ENCODE measurements around the gene RASA1. TPM values are rescaled to one million over a fixed set of nuclear protein-coding genes. Genes with fewer than 3 reads are reported as not detected.
A peak's percentile ranks its signal among the peaks of the same experiment; 100 is the strongest.
"Not testable (repeated sequence)": the region's sequence is repeated elsewhere in the genome, so short reads cannot be mapped to it uniquely, and the experiment has no call there.

RASA1 gene
- total RNA-seq (2014; rRNA removed; shearing (Covaris generic)), result 26.4 and 27.7 TPM in 2 replicates

DNA sequence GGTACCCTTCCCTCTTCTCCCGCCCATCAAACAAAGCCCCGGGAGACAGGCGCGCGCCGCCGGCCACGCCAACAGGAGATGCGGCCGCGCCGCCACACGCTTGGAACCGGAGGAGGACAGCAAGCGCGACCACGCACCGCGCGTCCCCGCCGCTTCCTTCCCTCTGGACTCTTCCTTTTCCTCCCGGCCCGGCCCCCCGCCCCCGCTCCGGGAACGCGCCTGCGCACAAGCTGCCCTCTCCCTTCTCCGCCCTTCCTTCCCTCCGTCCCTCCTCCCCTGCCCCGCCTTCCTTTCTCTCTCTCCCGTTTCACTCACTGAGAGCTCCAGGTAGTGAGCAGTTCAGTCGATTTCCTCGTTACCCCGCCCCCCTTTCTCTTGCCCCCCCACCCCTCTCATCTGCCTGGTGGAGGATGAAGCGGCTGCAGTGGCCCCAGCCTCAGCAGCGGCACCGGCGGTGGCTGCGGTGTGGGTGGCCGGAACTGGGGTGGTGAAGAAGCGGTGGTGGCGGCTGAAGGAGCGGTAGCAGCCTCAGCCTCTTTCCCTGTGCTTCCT lies at the start of gene RASA1:
Gene RASA1 (plus strand): TSS at position 310 of the 552 bp plus-strand sequence. CDS start 569 bp downstream, outside the sequence.
- DNase-seq (ENCODE audit: low spot score), result peak; percentile 96

DNA sequence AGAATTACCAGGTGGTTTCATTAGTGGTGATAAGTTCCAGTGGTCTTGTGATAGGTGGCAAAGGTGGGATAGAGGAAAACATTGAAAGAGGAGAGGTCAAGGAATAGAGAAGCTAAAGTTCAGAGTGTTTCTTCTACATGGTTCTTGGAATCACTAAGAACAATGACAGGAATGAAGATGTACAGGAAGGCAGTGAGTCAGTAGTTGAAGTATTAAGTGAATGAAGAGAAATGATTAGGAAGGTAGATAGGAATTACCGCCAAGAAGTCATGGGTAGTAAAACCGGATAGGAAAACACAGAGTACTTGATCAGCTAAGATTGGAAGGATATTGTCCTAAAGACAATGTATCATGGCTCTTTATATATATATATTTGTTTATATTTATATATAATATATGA lies 37.9 kb upstream of the RASA1 start:
- DNase-seq (ENCODE audit: low spot score), result no peak

DNA sequence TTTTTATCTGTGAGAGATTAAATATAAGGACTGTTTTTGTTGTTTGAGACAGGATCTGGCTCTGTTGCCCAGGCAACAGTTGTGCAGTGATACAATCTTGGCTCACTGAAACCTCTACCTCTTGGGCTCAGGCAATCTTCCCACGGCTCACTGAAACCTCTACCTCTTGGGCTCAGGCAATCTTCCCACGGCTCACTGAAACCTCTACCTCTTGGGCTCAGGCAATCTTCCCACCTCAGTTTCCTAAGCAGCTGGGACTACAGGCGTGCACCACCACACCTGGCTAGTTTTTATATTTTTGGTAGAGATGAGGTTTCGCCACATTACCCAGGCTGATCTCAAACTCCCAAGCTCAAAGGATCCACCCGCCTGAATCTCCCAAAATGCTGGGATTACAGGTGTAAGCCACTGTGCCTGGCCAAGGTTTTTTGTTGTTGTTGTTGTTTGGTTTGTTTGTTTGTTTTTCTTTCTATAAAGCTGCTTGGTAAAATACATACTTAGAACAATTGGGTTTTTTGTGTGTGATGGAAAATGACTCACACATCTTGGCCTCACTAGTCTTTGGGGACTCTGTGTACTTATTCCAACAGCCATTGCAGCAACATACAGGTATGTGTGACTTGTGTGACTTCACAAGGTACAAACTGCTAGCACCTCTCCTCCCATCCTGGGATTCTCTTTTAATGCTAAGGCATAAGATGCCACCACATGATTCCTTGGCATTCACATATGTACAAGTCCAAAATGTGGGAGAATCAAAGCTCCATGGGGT lies 36.5 kb upstream of the RASA1 start:
- no peak for DNase-seq (ENCODE audit: low spot score)

DNA sequence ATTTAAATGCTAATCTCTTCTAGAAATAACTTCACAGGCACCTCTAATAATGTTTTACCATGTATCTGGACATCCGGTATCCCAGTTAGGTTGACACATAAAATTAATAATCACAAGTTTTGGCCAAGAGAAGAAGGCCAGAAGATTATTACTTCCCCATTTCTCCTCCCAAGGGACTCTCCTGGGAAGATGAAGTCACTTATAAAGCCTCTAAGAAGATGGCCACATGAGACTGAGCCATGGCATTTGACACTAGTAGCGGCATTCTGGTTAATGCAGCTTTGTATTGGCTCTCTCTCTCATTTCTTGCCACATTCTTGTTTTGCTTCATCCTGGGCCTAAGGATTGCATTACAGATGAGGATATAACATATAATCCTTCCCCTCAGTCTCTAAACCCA lies 34.5 kb upstream of the RASA1 start:
- no peak for DNase-seq (ENCODE audit: low spot score)

DNA sequence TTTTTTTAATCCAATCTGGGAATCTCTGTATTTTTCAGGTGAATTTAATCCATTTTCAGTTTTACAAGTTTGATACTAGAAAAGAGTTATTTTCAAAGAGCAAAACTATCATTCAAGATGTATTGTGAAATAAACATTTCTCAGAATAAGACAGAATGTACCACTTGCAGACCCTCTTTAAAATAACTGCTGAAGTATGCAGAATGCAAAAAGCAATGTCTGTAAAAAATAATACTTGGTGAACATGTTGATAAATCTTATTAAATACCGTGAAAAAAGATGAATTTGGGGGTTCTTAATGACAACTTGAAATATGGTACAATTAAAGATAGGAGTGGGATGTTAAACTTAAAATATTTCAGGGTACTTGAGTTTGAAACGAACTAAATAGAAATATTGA lies 26.1 kb upstream of the RASA1 start:
- DNase-seq (ENCODE audit: low spot score), result no peak

DNA sequence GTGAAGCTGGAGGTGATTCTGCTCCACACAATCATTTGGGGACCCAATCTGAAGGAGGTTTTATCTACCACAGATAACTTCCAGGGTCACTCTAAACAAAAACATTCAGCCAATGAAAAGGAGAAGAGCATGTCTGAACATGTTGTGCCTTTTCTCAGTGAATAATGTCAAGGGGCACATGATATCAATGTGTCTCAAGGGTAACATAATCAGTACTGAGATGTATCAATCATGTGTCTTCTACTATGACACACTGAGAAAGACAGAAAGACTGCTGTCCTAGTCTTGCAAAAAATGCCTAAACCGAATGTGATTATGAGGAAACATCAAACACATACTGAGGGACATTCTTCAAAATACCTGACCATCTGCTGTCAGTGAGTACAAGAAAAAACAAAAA lies 25.4 kb upstream of the RASA1 start:
- no peak for DNase-seq (ENCODE audit: low spot score)

DNA sequence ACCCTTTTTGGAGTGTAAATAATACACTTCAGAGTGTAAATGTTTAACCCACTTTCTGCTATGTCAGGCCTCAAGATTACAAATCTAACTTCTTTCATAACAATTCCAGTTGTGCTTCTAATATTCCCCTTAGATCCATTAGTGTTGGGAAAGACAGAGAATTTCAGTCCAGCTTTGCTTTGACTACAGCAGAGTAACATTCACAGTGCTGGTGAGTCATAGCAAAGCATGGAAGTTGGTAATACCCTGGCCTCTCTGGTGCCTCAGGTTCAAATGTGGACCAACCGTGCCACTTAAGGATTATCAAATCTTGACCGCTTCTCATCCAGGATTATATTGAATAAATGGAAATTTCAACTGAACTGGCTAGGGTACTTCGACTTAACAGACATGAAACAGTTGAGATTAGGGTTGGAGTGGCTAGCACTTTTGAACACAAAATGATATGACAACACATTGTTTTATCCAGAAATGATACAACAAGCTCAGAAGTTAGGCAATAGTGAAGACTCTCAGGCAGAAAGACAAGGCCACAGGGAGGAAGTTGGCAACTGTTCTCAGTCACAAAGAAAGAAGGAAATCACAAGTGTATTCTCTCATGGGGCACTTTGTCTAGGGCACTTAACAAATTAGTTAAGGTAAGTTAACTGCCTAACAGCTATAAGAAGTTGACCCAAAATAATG lies 24.4 kb upstream of the RASA1 start:
- peak; percentile 31 for DNase-seq (ENCODE audit: low spot score)

DNA sequence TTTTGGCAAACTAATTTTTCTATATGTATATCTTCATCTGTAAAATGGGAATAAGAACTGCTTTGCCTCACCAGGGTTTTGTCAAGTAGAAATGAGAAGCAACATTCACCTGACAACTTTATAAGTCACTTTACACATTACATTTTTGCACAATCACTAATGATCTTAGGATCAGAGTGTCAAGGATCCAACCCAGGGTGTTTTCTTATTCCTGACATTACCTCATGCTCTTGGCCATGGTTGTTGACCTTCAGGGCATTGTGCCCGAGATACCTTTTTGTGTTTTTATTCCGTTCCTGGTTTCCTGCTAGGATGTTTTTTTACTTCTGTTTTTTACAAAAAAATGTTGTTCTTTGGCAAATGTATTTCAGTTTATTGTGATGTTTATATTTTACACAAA lies 22.2 kb upstream of the RASA1 start:
- DNase-seq (ENCODE audit: low spot score), result no peak

DNA sequence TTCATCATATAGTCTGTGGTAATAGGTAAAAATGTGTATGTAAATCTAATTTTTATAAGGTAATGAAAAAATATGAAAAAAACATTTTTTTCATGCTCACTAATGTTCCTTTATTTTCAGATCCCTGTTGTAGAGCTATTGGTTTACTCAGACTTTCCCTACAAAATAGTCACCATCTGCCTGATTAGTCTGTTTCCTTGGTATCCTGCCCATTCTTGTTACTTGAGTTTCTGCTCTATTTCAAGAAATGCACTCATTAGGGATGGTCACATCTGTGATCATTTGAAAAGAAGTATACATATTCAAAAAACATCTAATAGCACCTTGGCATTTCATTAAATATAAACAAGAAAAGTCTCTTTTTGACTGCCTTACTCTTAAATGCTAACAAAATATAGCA lies 21.6 kb upstream of the RASA1 start:
- DNase-seq (ENCODE audit: low spot score), result no peak

DNA sequence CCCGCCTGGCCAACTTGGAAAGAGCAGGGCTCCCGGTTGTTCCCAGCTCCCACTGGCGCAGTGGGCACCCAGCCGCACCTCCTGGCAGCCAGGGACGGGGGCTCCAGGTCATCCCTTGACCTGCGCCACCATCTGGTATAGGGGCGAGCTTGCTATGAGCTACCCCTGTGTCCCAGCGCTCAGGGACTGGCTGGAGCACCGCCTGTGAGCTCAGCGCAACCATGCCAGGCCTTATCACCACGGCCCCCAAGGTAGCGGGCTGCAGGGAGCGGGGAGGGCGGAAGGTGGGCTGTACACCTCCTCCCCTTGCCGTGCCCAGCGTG lies 15.4 kb upstream of the RASA1 start:
- no peak for DNase-seq (ENCODE audit: low spot score)

DNA sequence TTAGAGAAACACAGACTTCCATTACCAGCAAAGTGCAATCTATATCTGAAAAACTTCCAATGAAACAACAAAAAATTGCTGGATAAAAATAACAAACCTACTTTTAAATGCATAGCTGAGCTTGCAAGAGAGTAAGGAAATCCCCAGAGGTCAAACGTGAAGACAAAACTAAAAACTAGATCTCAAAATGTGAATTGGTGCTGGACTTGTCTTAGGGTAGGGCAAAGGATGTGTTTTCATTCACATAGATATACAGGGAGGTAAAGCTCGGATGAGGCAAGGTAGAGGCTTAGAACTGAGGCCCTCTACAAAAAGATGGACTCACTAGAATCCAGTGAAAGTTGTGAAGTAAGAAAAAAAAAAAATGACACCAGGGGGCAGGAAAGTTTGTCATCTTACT lies 13.6 kb upstream of the RASA1 start:
- DNase-seq (ENCODE audit: low spot score), result no peak

DNA sequence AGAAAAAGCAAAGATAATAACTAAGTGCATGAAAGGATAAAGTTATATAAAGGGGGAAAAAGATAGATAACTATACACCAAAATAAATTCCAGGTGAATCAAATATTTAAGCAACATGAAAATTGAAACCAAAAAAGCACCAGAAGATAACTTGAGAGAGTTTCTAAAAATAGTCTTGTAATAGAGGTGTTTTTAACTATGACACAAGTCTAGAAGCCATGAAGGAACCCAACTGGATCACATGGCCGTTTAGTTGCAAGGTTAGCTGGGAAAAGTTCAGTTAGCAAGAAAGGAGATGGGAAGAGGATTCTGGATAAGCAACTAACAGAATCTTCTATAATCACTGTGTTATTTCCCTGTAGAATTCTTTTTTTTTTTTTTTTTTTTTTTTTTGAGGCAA lies 9.2 kb upstream of the RASA1 start:
- DNase-seq (ENCODE audit: low spot score), result no peak

DNA sequence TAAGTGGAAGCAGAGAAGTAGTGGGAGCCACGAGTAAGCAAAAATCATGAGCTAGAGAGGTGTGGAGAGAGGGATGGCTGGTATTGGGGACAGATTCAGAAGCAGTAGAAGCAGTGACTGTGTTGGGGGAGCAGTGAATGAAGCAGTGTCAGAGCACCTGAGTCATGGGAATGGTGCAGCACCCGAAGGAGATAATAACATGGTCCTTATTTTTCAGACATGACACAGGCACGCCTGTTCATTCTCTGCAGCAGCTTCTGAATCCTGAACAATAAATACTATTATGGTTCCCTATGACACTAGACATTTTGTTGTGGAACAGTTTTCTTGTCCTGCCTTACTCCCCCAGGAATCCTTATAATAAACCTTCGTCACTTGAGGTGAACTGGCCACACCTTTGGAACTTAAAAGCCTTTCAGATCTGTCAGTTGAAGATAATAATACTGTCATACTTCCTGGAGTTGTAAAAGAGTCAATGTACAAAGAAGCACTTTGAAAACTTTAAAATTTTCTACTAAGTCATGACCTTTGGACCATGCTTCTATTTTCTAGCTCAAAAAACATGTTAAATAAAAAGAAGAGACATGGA lies 7.0 kb upstream of the RASA1 start:
- no peak for DNase-seq (ENCODE audit: low spot score)

DNA sequence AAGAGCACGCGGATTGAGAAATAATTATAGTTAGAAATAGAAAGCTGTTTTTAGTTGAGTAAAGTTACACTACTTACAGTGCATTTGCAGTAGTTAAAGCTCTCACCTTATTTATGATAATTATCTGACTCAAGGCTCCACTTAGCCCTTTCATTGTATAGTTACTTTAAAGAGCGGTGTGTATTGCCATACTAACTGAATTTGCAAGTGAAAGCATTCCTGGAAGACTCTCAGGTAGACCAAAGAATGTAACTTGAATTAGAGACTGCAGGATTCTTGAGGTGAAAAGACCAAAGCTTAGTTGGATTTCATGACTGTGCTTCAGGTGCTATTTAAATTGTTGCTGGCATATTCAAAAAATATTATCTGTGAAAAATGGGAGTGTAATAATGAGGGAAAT lies 4.2 kb upstream of the RASA1 start:
- no peak for DNase-seq (ENCODE audit: low spot score)

DNA sequence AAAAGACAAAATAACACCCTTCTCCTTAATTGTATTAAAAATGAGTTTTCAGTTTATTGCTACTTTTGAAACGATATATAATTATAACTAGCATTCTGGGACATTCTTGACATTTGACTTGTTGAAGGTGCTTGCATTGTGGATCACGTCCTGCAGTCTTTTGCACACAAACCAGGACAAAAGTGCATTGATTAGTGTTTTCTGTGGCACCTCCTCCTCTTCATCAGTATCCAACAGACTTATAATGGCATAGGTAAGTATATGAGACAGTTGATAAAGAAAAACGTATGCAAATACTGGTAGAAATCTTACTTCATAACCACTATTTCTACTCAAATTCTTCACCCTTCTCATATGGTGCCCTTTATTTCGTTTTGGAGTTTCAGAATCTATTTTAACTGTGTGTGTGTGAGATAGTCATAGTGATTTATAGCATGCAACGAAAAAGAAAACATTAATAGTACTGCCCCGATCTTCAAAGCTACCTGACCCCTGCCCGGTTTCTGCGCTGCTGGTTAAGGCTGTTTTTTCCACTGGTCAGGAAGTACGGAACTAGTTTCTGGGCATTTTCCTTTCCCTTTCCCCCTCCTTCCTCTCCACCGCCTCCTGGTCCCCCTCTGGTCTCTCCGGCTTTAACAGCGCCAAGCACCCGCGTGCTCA lies 639 bp upstream of the RASA1 start:
- DNase-seq (ENCODE audit: low spot score), result no peak

DNA sequence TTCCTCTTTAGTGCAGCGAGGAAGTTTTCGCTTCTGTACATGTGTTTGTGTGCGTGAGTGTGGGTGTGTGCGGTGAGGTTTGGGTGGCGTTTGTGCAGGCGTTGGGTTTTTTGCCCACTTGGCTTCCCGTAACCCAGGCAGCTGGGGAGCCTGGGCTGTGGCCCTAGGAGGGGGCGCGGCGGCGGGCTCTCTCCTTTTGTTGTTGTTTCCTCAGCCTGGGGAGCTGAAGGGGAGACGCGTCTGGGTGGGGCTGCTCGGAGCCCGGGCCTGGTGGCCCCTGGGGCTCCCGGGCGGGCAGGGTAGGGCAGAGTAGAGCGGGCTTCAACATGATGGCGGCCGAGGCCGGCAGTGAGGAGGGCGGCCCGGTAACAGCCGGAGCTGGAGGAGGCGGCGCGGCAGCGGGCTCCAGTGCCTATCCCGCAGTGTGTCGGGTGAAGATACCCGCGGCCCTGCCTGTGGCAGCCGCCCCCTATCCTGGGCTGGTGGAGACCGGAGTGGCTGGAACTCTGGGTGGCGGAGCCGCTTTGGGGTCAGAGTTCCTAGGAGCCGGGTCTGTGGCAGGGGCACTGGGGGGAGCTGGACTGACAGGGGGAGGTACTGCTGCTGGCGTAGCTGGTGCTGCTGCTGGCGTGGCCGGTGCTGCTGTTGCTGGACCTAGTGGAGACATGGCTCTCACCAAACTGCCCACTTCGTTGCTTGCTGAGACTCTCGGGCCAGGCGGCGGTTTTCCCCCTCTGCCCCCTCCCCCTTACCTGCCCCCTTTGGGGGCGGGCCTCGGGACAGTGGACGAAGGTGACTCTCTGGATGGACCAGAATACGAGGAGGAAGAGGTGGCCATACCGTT lies 665 bp downstream of the RASA1 start:
- peak; percentile 74 for DNase-seq (ENCODE audit: low spot score)

DNA sequence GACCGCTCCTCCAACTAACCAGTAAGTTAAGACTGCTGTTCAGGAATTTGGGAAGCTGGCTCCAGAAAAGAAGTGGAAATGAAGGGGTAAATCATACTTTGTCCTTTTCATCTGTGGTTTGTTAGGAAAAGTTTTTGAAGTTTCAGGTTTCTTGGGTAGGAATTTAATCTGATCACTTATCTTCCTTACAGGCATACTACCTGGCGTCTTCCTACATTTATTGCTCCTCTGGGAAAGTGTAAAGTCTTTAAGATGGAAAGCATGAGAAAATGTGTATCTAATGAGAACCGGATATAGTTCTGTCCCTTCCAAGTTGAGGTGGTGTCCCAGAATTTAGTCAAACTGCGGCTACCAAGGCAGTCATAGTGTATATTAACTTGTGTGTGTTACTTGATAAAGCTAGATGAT lies 1.3 kb downstream of the RASA1 start:
- no peak for DNase-seq (ENCODE audit: low spot score)

DNA sequence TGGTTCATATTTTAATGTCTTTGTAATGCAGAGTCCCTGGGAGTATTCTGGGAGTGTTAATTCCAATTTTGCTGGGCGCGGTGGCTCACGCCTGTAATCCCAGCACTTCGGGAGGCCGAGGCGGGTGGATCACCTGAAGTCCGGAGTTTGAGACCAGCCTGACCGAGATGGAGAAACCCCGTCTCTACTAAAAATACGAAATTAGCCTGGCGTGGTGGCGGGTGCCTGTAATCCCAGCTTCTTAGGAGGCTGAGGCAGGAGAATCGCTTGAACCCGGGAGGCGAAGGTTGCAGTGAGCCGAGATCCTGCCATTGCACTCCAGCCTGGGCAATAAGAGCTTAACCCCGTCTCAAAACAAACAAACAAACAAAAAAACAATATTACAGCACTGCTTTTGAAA lies 3.2 kb downstream of the RASA1 start:
- not testable (repeated sequence) for DNase-seq (ENCODE audit: low spot score)

DNA sequence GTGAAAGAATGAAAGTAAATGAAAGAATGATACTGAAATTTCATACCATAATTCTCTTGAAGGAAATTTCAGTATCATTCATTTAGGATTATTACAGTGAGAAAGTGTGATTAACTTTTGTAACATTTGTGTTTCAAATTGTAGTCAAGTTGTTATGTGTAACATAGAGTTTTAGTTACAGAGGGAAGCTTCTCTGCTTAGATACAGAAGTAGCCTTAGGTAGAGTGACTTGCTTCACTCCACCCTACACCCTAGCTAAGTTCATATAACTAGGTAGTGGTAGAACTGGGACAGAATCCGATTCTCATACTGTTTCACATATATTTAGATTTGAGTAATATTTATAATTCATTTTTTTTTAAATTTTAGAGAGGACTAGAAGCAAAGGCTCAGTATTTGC lies 9.0 kb downstream of the RASA1 start:
- DNase-seq (ENCODE audit: low spot score), result no peak

DNA sequence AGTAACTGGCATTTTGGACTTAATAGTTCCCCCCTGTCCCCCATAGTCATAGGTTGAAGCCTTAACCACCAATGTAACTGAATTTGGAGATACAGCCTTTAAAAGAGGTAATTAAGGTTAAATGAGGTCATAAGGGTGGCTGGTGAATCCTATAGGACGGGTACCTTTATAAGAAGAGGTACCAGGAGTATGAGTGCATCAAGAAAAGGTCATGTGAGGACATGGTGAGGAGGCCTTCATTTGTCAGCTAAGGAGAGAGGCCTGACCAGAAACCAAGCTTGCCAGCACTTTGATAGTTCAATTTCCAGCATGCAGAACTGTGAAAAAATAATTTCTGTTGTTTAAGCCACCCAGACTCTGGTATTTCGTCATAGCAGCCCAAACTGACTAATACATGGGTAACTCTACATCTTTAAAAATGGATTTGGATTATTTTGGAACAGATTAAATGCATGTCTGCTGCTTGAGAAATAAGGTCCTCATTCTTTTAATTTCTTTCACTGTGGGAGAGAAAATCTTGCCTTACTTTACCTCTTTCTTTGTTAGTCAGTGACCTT lies 9.7 kb downstream of the RASA1 start:
- DNase-seq (ENCODE audit: low spot score), result no peak

DNA sequence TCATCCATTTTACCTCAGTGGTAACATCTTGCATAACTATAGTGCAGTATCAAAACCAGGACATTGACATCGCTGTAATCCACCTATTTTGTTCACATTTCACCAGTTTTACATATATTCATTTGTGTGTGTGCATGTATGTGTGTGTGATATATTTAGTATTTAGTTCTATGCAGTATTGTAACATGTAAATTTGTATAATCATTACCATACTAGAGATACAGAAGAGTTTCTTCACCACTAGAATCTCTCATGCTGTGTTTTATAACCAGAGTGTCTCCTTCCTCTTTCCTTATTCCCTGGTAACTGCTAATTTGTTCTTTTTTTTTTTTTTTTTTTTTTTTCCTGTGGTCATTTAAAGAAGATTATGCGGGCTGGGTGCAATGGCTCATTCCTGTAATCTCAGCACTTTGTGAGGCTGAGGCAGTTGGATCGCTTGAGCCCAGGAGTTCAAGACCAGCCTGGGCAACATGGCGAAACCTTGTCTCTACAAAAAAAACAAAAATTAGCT lies 11.0 kb downstream of the RASA1 start:
- DNase-seq (ENCODE audit: low spot score), result no peak
